ENCODE results near the gene ADGRL2. TPM values are rescaled to one million over a fixed set of nuclear protein-coding genes. Genes with fewer than 3 reads are reported as not detected.

The ADGRL2 gene
- total RNA-seq, 4 donors from 2014 or later: 24.4 to 57.1 (median 45.4) TPM

DNA sequence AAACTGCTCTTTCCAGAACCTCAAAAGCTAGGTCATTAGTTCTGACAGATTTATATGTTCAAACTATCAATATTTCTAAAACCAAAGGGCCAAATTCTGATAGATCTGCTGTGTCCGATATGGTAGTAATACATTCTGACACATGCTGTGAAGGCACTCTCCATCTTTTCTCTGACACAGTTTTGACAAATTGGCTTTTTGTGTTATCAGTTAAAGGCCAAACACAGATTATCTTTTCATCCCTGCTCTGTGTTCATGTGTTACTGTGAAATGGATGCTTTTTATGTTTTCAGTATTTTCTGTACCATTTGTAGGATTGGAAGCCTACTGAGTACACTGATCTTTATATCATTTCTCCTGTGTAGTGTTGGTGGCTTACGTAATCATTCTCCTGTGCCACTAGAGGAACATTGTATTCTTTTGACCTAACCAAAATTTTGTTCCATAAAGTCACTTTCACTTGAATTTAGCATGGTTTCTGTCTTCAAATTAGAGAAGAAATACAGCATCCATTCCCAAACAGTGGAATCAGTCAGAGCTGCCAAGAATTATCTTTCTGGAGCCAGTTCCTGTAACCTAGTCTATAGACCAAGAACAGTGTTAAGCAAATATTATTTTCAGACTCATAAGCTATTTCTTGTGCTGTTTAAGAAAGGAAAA lies 137.2 kb downstream of the ADGRL2 start:
- WGBS, 2 donors: 91 to 94% methylated on average over 2 of the region's 2 CpGs
- intact Hi-C loops (cut with DNase I; ENCODE audit: low total_unique reads): no loop called here
- TF ChIP-seq, protein P1, sequence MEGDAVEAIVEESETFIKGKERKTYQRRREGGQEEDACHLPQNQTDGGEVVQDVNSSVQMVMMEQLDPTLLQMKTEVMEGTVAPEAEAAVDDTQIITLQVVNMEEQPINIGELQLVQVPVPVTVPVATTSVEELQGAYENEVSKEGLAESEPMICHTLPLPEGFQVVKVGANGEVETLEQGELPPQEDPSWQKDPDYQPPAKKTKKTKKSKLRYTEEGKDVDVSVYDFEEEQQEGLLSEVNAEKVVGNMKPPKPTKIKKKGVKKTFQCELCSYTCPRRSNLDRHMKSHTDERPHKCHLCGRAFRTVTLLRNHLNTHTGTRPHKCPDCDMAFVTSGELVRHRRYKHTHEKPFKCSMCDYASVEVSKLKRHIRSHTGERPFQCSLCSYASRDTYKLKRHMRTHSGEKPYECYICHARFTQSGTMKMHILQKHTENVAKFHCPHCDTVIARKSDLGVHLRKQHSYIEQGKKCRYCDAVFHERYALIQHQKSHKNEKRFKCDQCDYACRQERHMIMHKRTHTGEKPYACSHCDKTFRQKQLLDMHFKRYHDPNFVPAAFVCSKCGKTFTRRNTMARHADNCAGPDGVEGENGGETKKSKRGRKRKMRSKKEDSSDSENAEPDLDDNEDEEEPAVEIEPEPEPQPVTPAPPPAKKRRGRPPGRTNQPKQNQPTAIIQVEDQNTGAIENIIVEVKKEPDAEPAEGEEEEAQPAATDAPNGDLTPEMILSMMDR (IDR thresholded peaks at IDR 0.05): no peak
- no peak for TF ChIP-seq POLR2A (IDR thresholded peaks at IDR 0.05)
- no peak for DNase-seq (ENCODE audit: low spot score in 2 of 2)
- H3K4me3 ChIP-seq (ENCODE audit: low read depth, poor library complexity, severe bottlenecking): no peak overlapping the region

DNA sequence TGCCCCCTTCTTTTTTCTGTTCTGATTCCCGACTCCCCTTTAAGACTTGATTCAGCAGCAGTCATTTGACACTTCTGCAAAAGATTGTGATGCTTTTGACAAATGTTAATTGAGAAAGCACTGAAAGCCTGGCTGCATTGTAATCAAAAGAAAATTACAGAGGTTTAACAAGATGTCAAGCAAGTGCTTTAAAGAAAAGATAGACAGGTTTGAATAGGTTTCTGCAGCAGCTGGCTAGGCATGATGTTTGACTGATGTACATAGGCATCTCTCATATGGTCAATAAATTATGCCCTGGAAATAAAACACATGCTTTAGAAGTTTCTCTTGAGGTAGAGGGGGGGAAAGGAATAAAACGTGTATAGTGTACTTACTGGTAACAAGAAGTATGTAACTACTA lies 147.8 kb downstream of the ADGRL2 start:
- no peak for DNase-seq (ENCODE audit: low spot score in 2 of 2)
- TF ChIP-seq, protein P1 (IDR thresholded peaks at IDR 0.05): no peak
- no peak for TF ChIP-seq POLR2A (IDR thresholded peaks at IDR 0.05)
- intact Hi-C loops (cut with DNase I; ENCODE audit: low total_unique reads): no loop called here
- 69 to 77% methylated on average over 2 of the region's 2 CpGs for WGBS, 2 donors
- H3K4me3 ChIP-seq (ENCODE audit: low read depth, poor library complexity, severe bottlenecking): no peak overlapping the region

DNA sequence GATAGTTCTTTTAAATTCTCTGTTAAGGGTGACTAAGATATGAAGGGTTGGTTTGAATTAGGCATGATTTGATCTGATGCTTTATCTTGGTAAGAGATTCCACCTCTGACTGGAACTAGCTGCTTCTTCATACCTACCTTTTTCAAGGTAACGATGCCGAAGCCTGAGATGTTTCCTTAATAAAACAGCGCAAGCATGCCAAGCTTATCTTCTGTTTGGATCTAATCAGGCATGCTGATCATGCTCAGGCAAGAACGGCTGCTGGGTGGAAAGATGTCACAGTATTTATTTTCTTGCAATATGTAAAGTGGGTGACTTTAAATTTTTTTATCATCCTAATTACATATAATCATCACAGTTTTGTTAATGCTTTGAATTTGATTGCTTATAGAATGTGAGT lies 148.7 kb downstream of the ADGRL2 start:
- intact Hi-C loops (cut with DNase I; ENCODE audit: low total_unique reads): no loop called here
- WGBS, 2 donors: 61 to 66% methylated on average over 4 of the region's 4 CpGs
- TF ChIP-seq, protein P1 (IDR thresholded peaks at IDR 0.05): no peak
- no peak for TF ChIP-seq POLR2A (IDR thresholded peaks at IDR 0.05)
- no peak for DNase-seq (ENCODE audit: low spot score in 2 of 2)
- H3K4me3 ChIP-seq (ENCODE audit: low read depth, poor library complexity, severe bottlenecking): no peak overlapping the region

- TF ChIP-seq, protein P1 (IDR thresholded peaks at IDR 0.05): no peak
- no peak for TF ChIP-seq POLR2A (IDR thresholded peaks at IDR 0.05)
- no peak overlapping the region for H3K4me3 ChIP-seq (ENCODE audit: low read depth, poor library complexity, severe bottlenecking)
- DNase-seq (ENCODE audit: low spot score in 2 of 2): no peak
- intact Hi-C loops (cut with DNase I; ENCODE audit: low total_unique reads): no loop called here
These were observed 149.3 kb downstream of the ADGRL2 start for GRCh38 chr1:81950037-81950436.

GRCh38 chr1:81950591-81951244 lies 150.0 kb downstream of the ADGRL2 start:
- intact Hi-C loops (cut with DNase I; ENCODE audit: low total_unique reads): no loop called here
- TF ChIP-seq, protein P1 (IDR thresholded peaks at IDR 0.05): no peak
- TF ChIP-seq POLR2A (IDR thresholded peaks at IDR 0.05): no peak
- H3K4me3 ChIP-seq (ENCODE audit: low read depth, poor library complexity, severe bottlenecking): no peak overlapping the region
- no peak for DNase-seq (ENCODE audit: low spot score in 2 of 2)
- WGBS, 2 donors: 48 to 65% methylated on average over 3 of the region's 3 CpGs

Data from lower leg skin (tissue), 4 donors.